GM21367 (cell line): ENCODE results near the gene MEP1A.

Source experiments
- ATAC-seq: cut with Tn5 transposase; IDR thresholded peaks from one replicate; pipeline ENCODE4 v1.9.1; 2021; ENCODE audit not compliant: unreplicated experiment

The MEP1A gene

DNA sequence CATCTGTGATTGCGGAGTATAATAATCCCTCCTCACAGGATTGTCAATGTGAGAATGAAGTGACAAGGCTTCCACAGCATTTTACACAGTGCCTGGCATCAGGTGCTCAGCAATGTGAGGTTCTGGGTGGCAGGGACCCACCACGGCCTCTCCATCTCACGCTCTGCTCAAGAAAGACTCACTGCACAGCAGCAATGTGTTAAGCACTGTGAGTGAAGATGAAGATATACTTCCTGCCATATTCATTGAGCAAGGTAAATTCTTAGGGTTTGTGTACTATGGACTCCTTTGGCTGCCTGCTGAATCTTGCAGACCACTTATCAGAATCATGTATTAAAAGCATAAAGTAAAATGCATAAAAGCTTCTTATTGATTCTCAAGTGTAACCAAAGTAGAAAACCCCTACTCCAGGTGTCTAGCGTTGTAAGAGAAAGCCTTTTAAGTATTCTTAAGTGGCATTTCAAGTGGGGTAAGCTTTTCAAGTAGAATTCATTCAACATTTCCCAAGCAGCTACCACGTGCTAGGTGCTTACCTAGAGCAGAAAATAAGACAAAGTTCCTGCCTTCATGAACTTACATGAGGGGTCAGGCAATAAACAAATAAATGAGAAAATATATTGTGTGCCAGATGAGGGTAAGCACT lies 17.0 kb upstream of the MEP1A start:
- no peak for ATAC-seq

DNA sequence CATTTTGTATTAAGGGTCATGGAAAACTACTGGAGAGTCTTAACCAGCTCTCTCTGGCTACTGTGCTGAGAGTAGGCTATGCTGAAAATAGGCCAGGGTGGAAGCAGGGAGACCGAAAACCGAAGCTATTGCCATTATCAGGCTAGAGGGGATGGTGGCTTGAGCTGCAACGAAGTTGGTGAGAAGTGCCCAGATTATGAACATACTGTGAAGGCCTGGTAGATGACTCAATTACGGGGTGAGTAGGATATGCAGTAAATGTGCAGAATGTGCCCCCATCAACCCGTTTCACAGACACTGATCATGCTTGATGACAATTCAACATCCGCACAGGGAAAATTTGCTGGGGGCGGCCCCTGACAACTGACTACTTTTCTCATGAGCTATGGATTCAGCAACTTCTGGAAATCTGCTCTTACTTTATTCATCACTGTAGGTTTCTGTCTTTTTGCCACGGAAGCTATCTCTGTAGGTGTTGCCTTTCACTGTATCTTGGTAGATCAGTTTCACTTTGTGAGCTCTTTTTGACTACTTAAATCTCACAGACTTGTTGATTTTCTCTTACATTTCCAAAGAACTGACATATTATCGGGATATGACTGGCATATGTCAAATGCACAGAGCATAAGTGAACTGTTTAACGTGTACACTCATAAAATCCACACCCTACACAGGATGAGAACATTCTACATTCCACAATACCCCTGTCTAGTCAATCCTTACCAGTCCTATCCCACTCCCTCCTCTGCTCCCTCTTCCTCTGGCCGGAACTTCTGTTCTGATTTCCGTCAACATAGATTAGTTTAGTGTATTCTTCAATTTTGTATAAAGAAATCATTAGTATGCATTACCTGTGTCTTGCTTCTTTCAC lies 15.5 kb upstream of the MEP1A start:
- ATAC-seq, result no peak

DNA sequence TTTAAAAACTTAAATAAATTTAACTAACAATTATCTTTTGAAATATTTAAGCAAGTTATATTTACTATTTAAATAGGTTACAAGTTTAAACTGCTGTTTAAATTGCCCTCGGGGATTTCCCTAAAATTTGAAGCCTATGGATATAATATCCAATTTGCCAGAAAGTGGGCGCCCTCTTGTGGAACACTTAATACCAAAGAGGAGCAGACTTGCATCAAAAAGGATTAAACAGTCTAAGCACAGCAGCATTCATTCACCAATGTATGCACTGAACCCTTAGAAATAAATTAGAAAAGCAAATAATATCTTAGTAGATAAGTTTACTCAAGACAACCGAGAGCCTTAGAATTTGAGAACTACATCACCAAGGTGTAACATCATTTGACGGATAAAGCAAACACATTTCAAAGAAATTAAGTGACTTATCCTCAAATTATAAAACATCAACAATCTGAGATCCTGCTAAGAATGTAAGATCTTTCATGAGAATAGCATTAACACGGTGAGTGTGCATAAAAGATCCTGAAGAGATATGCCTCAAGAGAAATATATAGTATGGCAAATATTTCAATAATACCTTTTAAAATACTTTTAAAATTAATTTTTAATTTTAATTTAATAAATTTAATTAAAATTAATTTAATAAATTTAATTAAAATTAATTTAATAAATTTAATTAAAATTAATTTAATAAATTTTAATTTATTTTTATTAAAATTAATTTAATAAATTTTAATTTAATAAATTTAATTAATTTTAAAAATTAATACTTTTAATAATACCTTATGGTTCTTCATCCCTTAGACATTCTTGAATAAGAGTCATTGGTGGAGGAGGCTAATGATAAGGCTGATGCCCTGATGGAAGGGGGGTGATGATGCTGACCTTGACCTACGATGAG lies 11.5 kb upstream of the MEP1A start:
- ATAC-seq, result no peak

DNA sequence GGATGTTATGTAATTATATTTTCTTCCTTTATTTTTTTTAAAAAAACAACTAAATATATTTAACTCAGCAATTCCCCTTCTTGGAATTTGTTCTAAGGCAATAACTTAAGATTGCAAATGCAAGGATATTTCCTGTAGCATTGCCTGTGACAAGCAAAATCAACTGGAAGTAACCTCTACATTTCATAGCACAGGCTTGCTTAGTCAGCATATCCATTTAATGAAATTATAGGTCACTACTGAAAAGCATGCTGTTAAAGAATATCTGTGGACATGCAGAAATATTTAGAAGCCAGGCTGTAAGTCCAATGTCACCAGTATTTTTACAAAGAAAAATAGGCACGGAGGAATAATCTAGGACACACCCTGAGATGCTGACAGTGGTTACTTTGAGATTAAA lies 8.7 kb upstream of the MEP1A start:
- ATAC-seq, result no peak

DNA sequence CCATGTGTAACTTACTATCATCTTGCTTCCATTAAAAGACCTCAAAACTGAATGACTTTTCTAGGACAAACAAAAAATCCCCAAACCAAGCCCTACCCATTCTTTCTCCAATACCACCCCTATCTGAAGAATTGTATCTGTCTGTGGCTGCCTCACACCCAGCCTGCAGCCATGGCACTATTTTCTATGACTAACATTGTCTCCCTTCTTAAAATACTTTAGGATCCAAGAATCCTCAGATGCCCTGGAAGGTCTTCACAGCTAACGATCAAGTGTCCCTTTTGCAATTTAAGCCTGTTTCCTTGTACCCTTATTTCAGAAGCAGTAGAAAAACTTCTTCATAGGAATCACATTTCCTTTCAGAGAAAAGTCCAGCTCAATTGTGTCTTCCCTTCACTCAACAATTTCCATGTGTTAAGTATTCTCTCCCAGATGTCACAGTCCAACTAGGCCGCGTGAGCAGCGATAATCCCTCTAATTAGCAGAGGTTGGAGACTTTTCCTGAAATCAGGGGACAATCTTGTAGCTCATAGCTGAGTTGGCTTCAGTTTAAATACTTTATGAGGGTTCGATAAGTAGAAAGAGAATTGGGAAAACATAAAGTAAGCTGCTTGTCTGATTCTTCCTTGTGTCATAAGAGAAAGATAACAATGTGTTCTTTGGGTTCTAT lies 5.2 kb upstream of the MEP1A start:
- ATAC-seq, result no peak

DNA sequence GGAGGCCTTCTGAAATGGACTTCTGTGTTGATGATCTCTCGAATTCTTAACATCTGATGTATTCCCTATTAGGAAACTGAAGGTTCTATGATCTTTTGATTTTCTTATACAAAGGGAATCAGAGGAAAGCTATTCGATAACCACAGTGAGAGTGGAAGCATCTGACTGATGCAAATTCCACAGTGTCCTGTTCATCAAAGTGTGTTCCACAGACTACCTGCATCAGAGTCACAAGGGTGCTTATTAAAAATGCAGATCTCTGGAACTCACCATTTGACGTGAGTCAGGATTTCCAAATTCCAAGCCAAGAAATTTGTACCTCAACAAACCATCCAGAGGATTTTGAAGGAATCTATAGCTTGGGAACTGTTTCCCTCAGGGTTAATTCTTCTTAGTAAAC lies 4.4 kb upstream of the MEP1A start:
- ATAC-seq, result no peak

DNA sequence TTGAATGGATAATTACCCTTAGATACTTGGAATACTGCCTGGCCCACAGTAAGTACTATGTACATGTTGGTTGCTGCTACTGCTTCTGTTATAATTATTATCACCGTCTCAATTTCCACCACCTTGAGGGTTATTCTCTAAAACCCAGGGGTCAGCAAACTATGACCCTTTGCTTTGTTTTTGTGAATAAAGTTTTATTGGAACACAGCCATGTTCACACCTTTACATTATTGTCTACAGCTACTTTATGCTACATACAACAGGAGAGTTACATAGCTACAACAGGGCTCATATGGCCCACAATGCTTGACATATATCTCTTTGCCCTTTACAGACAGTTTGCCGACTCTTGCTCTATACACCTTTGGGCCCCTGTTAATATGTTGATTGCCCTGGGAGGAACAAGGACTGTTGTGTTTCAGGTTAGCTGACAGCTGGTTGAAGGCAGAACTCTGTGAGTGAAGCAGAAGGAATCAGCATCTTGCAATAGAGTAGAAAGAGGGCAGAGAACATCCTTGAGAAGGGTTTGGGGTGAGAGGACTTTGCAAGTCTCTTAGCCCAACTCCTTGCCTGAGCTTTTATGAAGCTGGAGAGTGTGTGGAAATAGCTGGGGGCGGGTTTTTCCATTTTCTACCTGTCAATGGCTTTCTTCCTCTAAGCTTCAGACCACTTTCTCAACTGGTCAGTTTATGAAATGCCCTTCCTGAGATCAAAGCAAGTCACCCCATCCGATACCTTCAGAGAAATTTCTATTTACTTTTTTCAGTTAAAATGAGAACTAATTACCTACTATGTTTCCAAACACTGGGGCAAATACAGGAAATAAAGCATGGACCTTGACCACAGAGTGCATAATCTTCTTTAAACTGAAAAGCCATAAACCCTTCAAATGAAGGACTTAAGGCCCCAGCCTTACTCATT lies 3.5 kb upstream of the MEP1A start:
- no peak for ATAC-seq

DNA sequence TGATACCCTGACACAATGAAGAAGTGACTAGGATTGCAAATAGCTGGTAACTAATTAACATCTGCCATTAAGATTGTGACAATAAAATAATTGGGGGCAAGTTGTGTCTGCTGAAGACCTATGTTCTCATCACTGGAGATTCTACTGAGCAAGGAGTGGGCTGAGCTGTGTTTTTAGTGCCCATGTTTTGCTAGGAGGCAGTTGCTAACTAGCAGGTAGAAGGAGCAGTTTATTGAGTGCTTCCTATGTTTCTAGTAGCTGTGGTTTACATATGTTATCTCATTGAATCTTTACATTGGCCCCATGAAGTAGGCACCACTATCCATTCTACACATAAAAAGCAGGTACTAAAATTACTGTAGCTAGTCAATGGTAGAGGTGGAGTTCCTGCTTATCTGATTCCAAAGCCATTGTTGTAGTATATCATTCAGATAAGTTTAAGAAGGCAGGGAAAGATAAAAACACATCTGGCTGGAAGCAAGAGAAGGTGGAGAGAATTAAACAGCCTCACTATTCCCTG lies 2.8 kb upstream of the MEP1A start:
- ATAC-seq, result no peak

DNA sequence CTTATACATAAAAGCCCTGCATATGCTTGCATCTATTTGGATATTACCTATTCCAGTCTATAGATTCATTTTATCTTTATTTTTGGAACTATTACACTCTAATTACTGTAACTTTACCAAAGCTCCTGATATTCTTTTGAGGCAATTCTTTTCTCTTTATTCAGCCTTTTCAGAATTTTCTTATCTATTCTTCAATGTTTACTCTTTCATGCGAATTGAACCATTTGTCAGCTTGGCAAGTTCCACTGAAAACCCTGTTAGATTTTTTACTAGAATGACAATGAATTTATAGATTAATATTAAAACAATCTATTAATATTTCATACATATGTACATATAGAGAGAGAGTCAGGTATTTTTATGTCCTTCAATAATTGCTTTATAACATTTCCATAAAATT lies 554 bp upstream of the MEP1A start:
- no peak for ATAC-seq

DNA sequence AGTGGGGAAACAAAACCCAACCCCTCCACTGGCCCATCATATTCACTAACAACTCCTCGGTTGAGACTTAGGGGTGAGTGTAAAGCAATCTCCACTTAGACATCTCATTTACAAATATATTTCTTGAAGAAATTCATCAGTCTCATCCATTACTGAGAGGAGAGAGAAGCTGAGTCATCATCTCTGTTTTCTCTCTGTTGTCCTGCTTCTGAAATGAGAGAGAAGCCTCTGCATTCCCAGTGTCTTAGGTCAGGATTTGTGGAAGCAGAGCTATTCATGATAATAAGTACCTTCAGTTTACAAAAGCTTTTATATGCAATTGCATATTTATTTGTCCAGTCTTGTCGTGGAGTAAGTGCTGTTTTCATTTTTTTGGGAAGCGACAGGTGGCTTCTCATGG lies 879 bp downstream of the MEP1A start:
- no peak for ATAC-seq

DNA sequence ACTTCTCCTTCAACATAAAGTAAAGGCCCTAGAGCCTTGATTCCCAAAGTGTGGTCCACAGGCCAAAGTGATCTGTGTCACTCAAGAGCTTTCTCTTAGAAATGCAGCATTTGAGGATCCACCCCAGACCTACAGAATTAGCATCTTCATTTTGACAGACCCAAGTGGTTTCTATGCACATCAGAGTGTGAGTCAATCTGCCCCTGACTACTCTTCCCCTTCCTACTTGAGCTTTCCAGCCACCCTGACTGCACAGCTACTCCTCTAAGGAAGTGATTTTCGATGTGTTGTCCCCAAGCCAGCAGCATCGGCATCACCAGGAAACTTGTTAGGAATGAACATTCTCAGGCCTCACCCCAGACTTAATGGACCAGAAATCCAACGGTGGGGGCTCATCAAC lies 2.6 kb downstream of the MEP1A start:
- no peak for ATAC-seq

DNA sequence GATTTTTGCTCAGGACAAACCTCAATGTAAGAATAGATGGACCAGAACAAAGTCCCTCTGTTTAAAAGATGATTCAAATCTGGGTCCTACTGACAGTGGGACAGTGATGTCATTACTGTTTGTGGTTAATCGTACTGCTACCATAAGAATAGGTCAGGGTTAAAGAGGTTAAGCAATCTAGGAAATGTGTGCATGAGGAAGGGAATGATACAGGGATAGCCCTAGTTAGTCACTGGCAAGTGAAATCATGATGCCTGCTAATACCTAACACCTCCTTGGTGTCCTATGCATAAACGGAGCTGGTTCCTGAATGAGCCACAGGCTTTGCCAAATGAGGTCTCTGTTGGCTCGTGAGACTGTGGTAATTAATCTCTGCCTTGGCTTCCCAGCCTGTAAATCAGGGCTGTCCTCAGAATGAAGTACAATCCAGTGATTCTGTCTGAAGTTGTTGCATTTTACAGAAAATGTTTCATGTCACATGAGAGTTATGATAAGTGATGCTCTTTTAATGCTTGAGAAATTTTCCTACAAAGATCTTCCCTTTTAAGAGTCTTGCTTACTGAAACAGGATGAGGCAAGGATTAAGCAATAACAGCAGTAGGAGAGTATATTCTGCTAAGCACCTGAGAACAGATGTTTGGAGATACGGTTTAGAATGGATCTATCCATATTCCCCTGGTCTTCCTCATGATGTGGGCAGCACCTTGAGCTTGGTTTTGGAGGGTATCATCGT lies 3.8 kb downstream of the MEP1A start:
- no peak for ATAC-seq

DNA sequence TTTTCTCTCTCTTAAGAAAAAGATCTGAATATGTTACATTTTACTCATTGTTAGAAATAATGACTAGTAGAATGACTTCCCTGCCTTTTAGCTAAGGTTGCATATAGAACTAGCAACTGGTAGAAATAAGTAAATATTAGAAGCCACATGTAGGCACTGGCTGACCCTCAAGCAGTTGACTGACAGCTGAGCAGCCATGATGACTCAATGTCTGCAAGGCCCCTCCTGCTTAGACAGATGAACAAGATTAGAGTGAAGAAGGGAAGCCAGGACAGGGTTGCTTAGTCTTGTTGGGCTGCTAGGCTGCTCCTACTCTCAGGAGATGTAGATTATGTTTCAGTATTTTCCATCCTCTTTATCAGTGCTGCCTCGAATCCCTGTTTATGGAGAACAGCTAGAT lies 6.5 kb downstream of the MEP1A start:
- no peak for ATAC-seq

DNA sequence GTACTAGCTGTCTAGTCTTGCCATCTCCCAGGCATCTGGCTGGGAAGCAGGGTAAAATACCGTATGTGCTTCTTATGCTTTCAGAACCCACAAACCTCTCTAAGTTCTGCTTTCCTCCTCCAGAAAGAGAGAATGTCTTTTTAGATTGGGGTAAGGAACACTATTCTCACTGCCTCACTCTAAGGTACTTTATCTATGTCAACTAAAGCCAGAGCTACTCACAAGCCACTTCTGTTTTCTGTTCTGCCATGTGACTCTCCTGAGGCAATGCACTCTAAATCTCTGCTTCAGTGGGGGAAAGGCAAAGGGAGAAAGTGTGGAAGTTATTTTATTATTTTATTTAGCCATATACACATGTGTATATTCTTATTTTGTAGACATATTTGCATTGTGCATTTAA lies 15.6 kb downstream of the MEP1A start:
- no peak for ATAC-seq

DNA sequence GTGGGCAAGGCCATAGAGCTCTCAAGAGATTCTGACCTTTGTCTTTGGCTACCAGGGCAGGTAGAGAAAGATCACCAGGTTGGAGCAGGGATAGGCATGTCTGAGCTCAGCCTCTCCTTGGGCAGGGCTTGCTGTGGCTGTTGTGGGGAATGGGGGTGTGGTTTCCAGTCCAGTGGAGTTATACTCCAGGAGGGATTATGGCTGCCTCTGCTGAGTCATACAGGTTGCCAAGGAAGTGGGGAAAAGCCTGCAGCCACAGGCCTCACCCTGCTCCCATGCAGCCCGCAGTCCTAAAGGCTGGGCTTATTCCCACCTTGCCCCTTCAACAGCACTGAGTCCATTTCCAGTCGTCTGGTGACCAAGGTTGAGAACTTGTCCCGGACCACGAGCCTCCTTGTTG lies 21.9 kb downstream of the MEP1A start:
- ATAC-seq, result no peak

DNA sequence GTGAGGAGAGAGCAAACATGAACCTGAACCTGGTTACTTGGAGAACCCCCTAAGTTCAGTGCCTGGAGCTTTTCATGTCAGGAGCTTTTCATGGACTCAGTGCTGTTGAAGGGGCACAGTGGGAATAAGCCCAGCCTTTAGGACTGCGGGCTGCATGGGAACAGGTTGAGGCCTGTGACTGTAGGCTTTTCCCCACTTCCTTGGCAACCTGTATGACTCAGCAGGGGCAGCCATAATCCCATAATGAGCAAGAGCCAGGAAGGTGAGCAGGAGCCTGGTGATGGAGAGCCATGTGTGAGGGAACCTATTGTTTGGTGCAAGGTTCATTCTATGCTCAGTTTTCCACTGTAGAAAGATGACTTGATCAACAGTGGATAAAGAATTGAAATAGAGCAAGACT lies 23.4 kb downstream of the MEP1A start:
- ATAC-seq, result no peak

DNA sequence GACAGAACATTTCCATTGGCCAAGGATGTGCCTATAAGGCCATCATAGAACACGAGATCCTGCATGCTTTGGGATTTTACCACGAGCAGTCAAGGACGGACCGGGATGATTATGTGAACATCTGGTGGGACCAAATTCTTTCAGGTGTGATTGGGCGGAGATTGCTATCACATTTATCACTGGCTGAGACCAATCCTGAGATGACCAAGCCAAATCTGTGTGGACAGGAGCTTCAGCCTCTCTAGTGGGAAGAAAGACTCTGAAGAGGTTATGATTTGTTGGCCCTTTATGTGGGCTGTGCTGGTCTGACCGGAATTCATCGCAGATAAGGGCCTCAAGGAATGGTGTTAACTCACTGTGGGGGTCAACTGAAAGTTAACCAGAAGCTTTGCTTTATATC lies 26.4 kb downstream of the MEP1A start:
- no peak for ATAC-seq

DNA sequence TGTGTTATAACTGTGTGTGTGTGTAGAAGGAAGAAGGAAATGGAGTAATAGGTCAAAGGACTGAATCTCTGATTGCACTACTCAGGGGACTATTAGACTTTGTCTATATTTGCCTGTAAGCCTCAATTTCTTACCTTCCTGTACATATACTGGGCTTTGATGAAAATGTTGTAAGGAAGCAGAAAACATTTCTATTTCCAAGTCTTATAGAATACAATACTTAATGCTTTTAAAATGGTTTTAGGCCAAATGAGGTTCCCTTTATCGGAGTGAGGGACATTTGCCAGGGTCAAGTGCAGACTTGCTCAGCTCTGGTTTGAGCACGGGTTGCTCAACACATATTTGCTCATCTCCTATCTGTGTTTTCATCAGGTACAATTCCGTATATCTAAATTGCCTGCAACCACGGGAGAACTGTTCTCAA lies 28.3 kb downstream of the MEP1A start:
- no peak for ATAC-seq

DNA sequence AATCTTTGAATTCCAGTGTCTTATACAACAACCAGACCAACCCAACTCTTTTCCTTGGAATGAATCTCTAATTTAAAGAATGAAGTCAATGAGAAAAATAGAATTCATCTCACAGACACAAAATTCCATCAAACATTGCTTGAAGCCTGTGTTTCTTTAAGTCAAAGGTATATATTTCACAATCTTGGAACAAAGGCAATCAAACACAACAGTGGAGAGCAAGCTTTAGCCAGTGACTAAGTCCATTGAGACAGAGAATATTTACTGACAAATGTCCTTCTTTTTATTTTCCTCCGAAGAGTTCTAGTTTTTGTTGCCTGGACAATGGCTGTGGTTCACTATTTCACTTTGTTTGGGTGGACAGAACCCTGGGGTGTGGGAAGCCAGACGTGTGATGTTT lies 35.8 kb downstream of the MEP1A start:
- ATAC-seq, result no peak
